Urothelium cell line (cell line): ENCODE data around the gene GPBP1.
"Not testable (repeated sequence)": the region's sequence is repeated elsewhere in the genome, so short reads cannot be mapped to it uniquely, and the experiment has no call there.

Source experiments
- DNase-seq: peaks from one replicate; pipeline ENCODE4 v3.0.0; 2011; ENCODE audit warnings: low spot score, mixed read lengths
- FAIRE-seq: peaks from 2 replicates; lab custom pipeline; 2011; peaks lifted over from hg19 to GRCh38; lab: Jason Lieb, UNC

Gene GPBP1

GRCh38 chr5:57176350-57176857 lies 2.5 kb downstream of the GPBP1 start:
- DNase-seq = no peak
- no peak for FAIRE-seq

- FAIRE-seq = no peak
- no peak for DNase-seq
These were observed 3.8 kb downstream of the GPBP1 start for GRCh38 chr5:57177479-57178156.

GRCh38 chr5:57178238-57178637 lies 4.4 kb downstream of the GPBP1 start:
- not testable (repeated sequence) for DNase-seq, FAIRE-seq

- DNase-seq = no peak
- no peak for FAIRE-seq
These were observed 5.7 kb downstream of the GPBP1 start for GRCh38 chr5:57179262-57180200.

- no peak for FAIRE-seq
These were observed 7.3 kb downstream of the GPBP1 start for GRCh38 chr5:57181154-57181553.

GRCh38 chr5:57184322-57184721 lies 10.5 kb downstream of the GPBP1 start:
- FAIRE-seq = no peak
- no peak for DNase-seq

More at GRCh38 chr5:57181154-57181553, 7.3 kb downstream of the GPBP1 start:
- no peak for DNase-seq

- no peak for DNase-seq
- no peak for FAIRE-seq
These were observed 11.5 kb downstream of the GPBP1 start for GRCh38 chr5:57185313-57185712.

- FAIRE-seq (no peak), DNase-seq (no peak)
These were observed 12.3 kb downstream of the GPBP1 start for GRCh38 chr5:57186194-57186593.

- not testable (repeated sequence) for FAIRE-seq
These were observed 14.1 kb downstream of the GPBP1 start for GRCh38 chr5:57187977-57188376.

GRCh38 chr5:57189515-57189914 lies 15.7 kb downstream of the GPBP1 start:
- FAIRE-seq (no peak), DNase-seq (no peak)

More at GRCh38 chr5:57187977-57188376, 14.1 kb downstream of the GPBP1 start:
- DNase-seq = not testable (repeated sequence)

GRCh38 chr5:57190593-57190992 lies 16.7 kb downstream of the GPBP1 start:
- DNase-seq (no peak), FAIRE-seq (no peak)

- no peak for FAIRE-seq
- DNase-seq = no peak
These were observed 17.3 kb downstream of the GPBP1 start for GRCh38 chr5:57191163-57191562.

GRCh38 chr5:57191986-57192385 lies 18.1 kb downstream of the GPBP1 start:
- no peak for DNase-seq
- no peak for FAIRE-seq

GRCh38 chr5:57192832-57193231 lies 19.0 kb downstream of the GPBP1 start:
- not testable (repeated sequence) for FAIRE-seq

GRCh38 chr5:57193757-57194413 lies 20.0 kb downstream of the GPBP1 start:
- FAIRE-seq (no peak), DNase-seq (no peak)

More at GRCh38 chr5:57192832-57193231, 19.0 kb downstream of the GPBP1 start:
- DNase-seq = not testable (repeated sequence)

- FAIRE-seq (no peak), DNase-seq (no peak)
These were observed 20.8 kb downstream of the GPBP1 start for GRCh38 chr5:57194653-57195052.

GRCh38 chr5:57195060-57195459 lies 21.2 kb downstream of the GPBP1 start:
- no peak for DNase-seq
- no peak for FAIRE-seq

GRCh38 chr5:57199866-57200265 lies 26.0 kb downstream of the GPBP1 start:
- no peak for DNase-seq
- FAIRE-seq = no peak

- no peak for FAIRE-seq
- no peak for DNase-seq
These were observed 29.0 kb downstream of the GPBP1 start for GRCh38 chr5:57202811-57203210.

- FAIRE-seq = no peak
- no peak for DNase-seq
These were observed 33.3 kb downstream of the GPBP1 start for GRCh38 chr5:57207007-57207653.

GRCh38 chr5:57207681-57208080 lies 33.8 kb downstream of the GPBP1 start:
- no peak for FAIRE-seq

More at GRCh38 chr5:57207681-57208080, 33.8 kb downstream of the GPBP1 start:
- no peak for DNase-seq
